Colon (tissue), 2 donors: ENCODE results near the gene ARHGAP21.
"Not testable (repeated sequence)": the region's sequence is repeated elsewhere in the genome, so short reads cannot be mapped to it uniquely, and the experiment has no call there.

Source experiments
- FAIRE-seq: peaks from 2 replicates; lab custom pipeline; 2012; peaks lifted over from hg19 to GRCh38; lab: Jason Lieb, UNC
- donor health status: control.
- donor health status: control.

ARHGAP21 gene

GRCh38 chr10:24683554-24683953 lies 40.1 kb downstream of the ARHGAP21 start:
- FAIRE-seq, result no peak

DNA sequence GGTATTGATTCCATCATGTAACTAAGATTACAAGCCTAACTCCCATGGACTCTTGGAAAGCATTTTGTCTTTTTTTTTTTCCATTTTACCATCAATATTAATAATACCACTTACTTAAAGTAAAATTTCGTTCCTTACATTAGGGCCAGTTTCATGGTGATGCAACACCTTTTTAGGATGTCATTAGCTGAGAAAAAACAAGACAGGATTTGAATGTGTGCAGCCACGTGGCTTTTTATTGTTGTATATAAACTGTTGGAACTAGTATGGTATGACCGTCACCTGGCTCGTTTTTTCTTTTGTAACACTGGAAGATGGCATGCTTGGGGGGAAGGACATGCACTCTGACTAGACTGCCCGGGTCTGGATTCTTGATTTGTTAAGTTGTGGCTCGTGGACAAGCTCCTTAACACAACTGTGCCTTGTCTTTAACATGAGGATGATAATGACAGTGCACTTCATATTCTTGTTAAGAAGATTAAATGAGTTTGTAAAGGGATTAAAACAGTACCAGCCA lies 42.1 kb downstream of the ARHGAP21 start:
- FAIRE-seq, result no peak

DNA sequence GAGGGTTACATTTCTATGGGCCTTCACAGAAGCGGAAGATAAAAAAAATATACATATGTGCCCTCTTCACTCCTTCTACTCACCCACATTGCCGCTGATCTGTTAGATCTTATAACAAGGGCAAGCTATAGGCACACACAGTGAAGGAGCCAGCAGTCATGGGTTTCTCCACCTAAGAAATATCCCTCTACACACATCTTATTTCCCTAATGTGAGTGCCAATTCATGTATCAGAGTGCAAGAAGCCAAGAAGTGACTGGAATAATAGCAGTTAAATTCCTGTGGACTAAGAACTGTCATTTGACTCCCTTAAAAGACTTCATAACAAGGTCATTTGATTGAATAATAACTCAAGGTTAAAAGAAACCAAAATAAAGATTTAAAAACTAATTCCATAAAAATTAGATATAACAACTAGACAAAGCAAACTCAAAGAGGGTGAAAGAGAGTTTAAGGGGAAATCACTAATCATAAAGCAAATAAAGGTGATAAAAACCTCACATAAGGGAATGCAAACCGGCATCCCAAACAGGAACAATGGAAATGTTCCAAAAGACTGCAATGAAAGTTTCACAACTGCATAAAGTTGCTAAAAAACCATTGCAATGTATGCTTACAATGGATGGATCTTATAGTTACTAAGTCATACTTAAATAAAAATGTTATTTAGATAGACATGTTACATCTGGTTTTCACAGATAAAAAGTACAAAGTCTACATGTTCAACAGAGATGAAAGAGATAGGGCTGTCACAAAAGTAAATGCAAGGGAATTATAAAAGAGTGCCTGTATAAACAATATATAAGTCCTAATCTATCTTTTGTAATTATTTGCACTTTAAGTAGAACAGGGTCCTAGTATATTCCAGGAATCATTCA lies 42.8 kb downstream of the ARHGAP21 start:
- FAIRE-seq, result no peak

- no peak for FAIRE-seq
Measured at GRCh38 chr10:24678757-24679156, 44.9 kb downstream of the ARHGAP21 start.

DNA sequence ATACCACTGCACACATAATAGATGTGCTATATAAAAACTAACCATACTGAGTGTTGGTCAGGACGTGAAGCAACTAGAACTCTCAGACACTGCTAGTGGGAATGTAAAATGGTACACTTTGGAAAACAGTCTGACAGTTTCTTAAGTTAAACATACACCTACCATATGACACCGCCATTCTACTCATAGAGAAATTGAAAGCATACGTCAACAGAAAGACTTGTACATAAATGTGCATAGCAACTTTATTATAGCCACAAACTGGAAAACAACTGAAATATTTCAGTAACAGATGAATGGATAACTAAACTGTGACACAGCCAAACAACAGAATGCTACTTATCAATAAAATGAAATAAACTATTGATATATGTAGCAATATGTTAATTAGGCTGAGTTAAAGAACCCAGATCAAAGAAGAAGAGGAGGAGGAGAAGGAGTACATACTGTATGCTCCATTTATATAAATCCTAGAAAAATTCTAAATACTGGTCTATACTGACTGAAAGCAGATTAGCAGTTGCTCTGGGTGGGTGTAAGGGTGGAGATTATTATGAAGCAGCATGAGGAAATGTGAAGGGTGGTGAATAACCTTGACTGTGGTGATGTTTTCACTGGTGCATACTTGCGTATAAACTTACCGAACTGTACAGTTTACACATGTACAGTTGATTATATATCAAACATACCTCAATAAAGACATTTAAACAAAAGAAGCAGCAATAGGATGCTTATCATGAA lies 48.6 kb downstream of the ARHGAP21 start:
- no peak for FAIRE-seq

- FAIRE-seq, result no peak
Measured at GRCh38 chr10:24670964-24671670, 52.6 kb downstream of the ARHGAP21 start.

GRCh38 chr10:24669285-24669852 lies 54.3 kb downstream of the ARHGAP21 start:
- no peak for FAIRE-seq

DNA sequence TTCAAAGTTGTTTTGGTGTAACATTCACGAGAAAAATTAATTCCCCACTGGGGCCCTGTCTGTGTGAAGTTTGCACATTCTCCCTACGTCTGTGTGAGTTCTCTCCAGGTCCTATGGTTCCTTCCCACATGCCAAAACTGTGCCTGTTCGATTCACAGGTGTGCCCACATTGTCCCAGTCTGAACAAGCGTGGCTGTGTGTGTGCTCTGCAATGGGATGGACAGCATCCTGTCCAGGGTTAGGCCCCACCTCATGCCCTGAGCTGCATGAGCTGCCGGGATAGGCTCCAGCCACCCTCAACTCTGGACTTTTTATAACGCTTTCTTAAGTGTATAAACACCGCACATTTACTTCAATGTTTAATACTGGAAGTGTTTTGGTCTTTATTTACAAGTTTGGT lies 55.4 kb downstream of the ARHGAP21 start:
- no peak for FAIRE-seq

- no peak for FAIRE-seq
Measured at GRCh38 chr10:24664991-24665390, 58.7 kb downstream of the ARHGAP21 start.

- no peak for FAIRE-seq
Measured at GRCh38 chr10:24661376-24661775, 62.3 kb downstream of the ARHGAP21 start.

- not testable (repeated sequence) for FAIRE-seq
Measured at GRCh38 chr10:24658319-24658718, 65.4 kb downstream of the ARHGAP21 start.

DNA sequence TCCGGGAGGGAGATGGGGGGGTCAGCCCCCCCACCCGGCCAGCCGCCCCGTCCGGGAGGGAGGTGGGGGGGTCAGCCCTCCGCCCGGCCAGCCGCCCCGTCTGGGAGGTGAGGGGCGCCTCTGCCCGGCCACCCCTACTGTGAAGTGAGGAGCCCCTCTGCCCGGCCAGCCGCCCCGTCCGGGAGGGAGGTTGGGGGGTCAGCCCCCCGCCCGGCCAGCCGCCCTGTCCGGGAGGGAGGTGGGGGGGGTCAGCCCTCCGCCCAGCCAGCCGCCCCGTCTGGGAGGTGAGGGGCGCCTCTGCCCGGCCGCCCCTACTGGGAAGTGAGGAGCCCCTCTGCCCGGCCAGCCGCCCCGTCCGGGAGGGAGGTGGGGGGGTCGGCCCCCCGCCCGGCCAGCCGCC lies 67.4 kb downstream of the ARHGAP21 start:
- FAIRE-seq, result not testable (repeated sequence)

GRCh38 chr10:24652381-24652957 lies 71.2 kb downstream of the ARHGAP21 start:
- FAIRE-seq, result peak; percentile 5

GRCh38 chr10:24651923-24652322 lies 71.8 kb downstream of the ARHGAP21 start:
- no peak for FAIRE-seq

- no peak for FAIRE-seq
Measured at GRCh38 chr10:24650669-24651391, 72.9 kb downstream of the ARHGAP21 start.

DNA sequence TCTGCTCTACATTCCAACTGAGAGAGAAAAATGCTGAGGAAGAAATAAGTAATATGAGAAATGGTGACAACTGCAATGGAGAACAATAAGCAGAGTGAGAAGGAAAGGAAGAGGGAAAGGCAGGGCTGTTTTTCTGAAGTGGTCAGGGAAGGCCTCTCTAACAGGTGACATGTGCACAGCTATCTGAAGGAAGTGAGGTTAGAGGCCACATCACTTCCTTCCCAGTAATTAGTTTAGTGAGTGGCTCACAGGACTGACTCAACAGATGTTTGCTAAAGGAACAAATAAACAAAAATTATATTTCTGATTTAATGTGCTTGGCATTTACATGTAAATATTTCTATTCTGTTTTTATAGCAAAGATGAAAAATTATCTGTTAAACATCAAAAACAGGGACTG lies 77.9 kb downstream of the ARHGAP21 start:
- no peak for FAIRE-seq

- FAIRE-seq, result no peak
Measured at GRCh38 chr10:24645022-24645421, 78.7 kb downstream of the ARHGAP21 start.

DNA sequence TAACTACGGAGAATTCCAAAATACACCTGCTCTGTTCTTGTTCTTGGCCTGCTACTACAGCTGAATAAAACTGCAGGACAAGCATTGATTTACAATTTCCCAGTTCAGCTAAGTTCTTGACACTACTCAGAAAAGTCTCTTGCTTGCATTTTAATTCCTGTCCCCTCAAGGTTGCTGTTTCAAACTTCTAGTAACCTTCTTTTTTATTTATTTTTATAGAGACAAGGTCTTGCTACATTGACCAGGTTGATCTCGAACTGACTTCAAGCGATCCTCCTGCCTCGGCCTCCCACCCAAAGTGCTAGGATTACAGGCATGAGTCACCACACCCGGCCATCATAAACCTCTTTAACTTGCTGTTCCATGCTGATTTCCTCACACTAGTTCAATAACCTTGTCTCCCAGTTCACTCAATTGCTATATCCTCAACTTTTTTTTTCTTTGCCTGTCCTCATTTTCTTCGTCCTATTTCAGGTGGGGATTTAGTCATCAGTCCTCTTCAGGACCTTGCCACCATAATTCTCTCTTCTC lies 79.9 kb downstream of the ARHGAP21 start:
- no peak for FAIRE-seq

- FAIRE-seq, result peak; percentile 75
Measured at GRCh38 chr10:24642921-24643678, 80.6 kb downstream of the ARHGAP21 start.

GRCh38 chr10:24639124-24639523 lies 84.6 kb downstream of the ARHGAP21 start:
- no peak for FAIRE-seq
